NAMALWA (cell line): ENCODE measurements around the gene CD3D.

ENCODE experiments used
- DNase-seq: peaks from one replicate; pipeline ENCODE4 v3.0.0-alpha.2; 2015; ENCODE audit warnings: low spot score

CD3D gene

GRCh38 chr11:118342503-118343161 is at the start of gene CD3D:
Gene CD3D, minus strand, starts transcription at chr11:118342705. Its CDS starts 98 bp downstream, at chr11:118342607.
- DNase-seq = no peak

- DNase-seq = no peak
Measured at GRCh38 chr11:118383657-118384056, 41.2 kb upstream of the CD3D start.

DNA sequence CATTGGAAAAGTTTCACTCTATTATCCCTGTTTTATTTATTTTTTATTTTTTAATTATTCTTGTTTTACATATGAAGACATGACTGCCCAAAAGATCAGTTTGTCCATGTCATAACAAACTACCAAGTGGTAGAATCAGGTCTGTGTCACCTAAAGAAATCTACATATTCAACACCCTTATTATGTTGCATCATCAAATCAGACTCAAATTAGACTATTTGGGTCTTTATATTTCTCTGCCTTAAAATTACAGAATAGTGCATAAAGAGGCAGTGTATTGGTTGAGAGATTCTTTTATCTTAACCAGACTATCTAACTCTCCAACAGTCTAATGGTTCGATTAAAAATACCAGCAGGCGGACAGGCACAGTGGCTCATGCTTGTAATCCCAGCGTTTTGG is 40.4 kb upstream of the CD3D start:
- DNase-seq = no peak

DNA sequence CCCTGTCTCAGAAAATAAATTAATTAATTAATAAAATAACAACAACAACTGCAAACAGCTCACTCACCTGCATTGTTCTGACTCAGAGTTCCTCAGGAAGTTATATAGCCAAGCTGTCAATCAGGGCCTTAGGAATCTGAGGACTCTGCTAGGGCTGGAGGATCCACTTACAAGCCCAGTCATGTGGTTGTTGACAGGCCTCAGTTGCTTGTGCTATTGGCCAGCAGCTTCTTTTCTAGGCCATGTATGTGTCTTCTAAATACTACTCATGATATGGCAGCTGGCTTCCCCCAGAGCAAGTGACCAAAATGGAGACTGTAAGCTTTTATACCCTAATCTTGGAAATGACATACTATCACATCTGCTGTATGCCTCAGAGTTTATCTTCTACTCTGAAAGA is 38.1 kb upstream of the CD3D start:
- DNase-seq = no peak

GRCh38 chr11:118379497-118379896 is 37.0 kb upstream of the CD3D start:
- no peak for DNase-seq

DNA sequence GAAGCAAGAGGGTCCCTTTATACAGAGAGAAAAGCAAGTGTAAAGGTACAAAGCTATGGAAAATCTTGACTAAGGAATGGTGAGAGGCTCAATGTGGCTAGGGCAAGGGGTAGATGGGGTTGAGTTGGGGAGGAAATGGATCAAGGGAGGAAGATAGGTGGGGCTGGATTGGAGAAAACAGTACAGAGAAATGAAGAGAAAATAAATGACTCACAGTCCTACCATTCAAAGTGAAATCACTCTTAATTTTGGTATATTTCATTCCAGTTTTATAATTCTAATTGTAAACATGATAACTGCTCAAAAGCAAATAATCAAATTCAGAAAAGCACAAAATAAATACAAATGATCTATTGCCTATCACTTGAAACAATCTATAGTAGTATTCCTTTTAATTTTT is 33.5 kb upstream of the CD3D start:
- DNase-seq = no peak

- DNase-seq = no peak
Measured at GRCh38 chr11:118374729-118375128, 32.2 kb upstream of the CD3D start.

DNA sequence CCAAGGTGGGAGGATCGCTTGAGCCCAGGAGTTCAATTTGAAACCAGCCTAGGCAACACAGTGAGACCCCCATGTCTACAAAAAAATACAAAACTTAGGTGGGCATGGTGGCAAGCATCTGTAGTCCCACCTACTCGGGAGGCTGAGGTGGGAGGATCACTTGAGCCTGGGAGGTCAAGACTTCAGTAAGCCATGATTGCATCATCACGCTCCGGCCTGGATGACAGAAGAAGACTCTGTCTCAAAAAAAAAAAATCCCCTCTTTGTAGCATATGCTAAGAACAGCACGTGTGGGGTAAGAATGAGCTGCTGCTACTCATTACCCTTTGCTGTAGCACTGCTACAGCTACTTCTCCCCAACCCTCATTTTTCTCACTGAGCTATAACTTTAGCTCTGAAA is 31.4 kb upstream of the CD3D start:
- DNase-seq = no peak

DNA sequence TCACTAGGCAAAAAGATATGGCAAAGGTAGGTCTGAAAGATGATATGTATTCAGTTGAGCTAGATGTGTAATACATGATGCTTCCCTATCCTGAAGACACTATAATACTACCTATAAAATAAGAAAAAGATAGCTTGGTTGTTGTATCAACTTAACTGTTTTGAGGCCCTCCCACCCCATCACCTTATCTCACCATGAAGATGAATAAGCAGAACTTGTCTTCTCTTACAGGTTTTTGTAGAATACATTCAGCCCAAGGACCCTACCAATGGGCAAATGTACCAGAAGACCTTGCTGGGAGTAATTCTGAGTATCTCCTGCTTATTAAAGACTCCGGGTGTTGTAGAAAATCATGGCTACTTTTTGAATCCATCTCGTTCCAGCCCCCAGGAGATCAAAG is 30.8 kb upstream of the CD3D start:
- no peak for DNase-seq

GRCh38 chr11:118370774-118371173 is 28.3 kb upstream of the CD3D start:
- no peak for DNase-seq

DNA sequence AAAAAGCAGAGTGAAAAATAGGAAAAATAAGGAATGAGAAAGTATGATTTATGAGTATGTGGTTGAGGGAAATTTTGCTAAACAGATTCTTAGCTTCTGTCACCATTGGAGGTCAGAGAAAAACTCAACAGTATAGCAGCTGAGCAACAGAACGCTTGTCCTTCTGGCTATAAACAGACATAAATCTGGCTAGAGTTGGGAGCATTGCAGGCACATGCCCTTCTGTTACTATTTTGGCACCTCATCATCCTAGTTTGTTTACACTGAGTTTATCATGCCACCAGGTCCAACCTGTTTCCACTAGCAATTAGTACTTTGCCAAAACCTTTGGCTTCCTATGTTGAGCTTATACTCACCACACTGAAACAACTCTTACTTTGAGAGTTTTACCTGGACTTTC is 23.8 kb upstream of the CD3D start:
- DNase-seq = no peak

- no peak for DNase-seq
Measured at GRCh38 chr11:118364956-118365615, 22.6 kb upstream of the CD3D start.

DNA sequence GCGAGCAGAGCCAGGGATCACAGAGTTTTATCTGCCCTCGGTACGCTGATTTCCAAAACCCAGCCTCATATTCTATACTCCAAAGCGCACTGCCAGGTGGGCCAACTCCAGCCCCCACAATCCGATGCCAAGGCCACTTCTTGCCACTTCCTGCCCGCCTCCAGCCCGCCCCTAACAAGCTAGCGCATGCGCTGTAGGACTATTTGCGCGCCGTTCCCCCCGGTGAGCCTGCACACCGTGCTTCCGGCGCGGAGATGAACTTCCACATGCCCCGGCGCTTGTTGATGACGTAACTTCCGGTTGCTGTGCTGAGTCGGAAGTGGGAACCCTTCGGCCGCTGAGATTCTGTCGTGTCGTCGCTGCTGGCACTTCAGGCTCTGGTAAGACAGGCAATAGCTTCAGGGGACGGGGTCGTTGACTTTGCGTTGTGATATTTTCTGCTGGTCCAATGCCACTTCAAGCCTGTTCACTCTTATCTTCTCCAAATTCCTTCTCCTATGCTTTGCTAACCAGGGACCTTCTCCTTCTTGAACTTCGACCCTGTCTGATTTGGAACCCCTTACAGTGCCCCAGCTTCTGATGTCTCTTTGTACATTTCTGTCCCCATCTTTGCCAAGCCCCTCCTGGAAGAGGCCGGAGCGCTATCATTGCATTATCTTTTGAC is 16.9 kb upstream of the CD3D start, which contains the start of gene UBE4A:
TSS of gene UBE4A (plus strand) at position 306 of the 664 bp plus-strand sequence. CDS start 5,481 bp downstream, outside the sequence.
- peak; percentile 97 for DNase-seq

DNA sequence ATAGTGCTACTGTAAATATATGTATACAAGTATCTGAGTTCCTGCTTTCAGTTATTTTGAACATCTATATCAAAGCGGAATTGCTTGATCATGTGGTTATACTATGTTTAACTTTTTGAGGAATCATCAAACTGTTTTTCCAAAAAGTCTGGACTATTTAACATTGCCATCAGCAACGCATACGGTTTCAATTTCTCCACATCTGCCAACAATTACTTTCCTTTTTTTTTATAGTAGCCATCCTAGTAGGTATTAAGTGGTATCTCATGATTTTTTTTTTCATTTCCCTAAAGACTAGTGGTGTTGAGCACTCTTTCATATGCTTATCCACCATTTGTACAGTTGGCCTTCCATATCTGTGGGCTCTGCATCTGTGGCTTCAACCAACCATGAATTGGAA is 15.6 kb upstream of the CD3D start:
- DNase-seq = no peak

- peak; percentile 70 for DNase-seq
Measured at GRCh38 chr11:118353084-118353710, 10.7 kb upstream of the CD3D start.

DNA sequence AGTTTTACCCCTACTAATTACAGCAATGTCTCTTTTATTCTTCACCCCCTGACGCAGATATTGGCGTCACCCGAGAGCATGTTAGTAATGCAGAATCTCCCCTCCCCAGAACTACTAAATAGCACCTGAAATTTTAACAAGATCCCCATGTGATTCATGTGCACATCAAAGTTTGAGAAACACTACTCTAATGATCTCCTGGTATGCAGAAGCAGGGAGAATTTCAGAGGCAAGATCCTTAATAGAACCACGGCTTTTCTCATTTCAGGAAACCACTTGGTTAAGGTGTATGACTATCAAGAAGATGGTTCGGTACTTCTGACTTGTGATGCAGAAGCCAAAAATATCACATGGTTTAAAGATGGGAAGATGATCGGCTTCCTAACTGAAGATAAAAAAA is 7.0 kb upstream of the CD3D start:
- DNase-seq = no peak

DNA sequence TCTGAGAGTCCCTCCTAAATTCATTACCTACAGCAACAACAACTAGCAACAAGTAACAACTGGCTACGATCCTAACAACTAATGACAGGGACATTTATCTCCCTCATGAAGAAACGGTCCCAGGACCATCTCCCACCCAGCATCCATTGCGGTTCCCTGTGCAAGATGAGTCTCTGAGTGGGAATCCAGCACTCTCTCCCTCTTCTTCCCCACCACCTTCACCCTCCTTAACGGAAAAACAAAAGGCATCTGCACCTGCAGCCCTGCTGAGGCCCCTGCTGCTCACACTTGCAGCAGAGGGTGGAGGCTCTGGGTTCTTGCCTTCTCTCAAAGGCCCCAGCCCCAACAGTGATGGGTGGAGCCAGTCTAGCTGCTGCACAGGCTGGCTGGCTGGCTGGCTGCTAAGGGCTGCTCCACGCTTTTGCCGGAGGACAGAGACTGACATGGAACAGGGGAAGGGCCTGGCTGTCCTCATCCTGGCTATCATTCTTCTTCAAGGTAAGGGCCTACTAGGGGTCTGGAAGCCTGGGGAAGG is 1.5 kb upstream of the CD3D start, which contains the start of gene CD3G:
TSS of gene CD3G (plus strand) at position 364 of the 535 bp plus-strand sequence. CDS start at position 444, 80 bp downstream.
- DNase-seq = no peak

GRCh38 chr11:118343248-118343647 is 743 bp upstream of the CD3D start:
- no peak for DNase-seq

GRCh38 chr11:118341815-118342489 is 553 bp downstream of the CD3D start:
- DNase-seq = no peak

- DNase-seq = no peak
Measured at GRCh38 chr11:118341261-118341660, 1.2 kb downstream of the CD3D start.

GRCh38 chr11:118340449-118340848 is 2.1 kb downstream of the CD3D start:
- DNase-seq = no peak
